Neural progenitor cell (in vitro differentiated cells): Measurements from ENCODE around the gene MAPK4. TPM values are rescaled to one million over a fixed set of nuclear protein-coding genes. Genes with fewer than 3 reads are reported as not detected.

Experiments
- DNase-seq: peaks from one replicate; pipeline ENCODE4 v3.0.0-alpha.2; 2016; ENCODE audit warnings: low spot score
- H2AFZ ChIP-seq: fragments of 200-600 bp; sonication (generic); replicated peaks from 2 replicates; pipeline ENCODE4 v1.6.1; 2016; ENCODE audit warnings: antibody characterized with exemption
- H3F3A ChIP-seq: fragments of 200-600 bp; sonication (generic); 2 replicates; pipeline ENCODE4 v1.6.1; 2016; ENCODE audit warnings: antibody characterized with exemption, low read depth
- H3K27ac ChIP-seq: fragments of 200-600 bp; sonication (generic); 2 replicates; pipeline ENCODE4 v1.5.1; 2016; ENCODE audit warnings: mild to moderate bottlenecking
- H3K27me3 ChIP-seq: fragments of 200-600 bp; sonication (generic); 2 replicates; pipeline ENCODE4 v1.6.1; 2016; ENCODE audit warnings: mild to moderate bottlenecking, moderate library complexity
- H3K36me3 ChIP-seq: fragments of 200-600 bp; sonication (generic); 2 replicates; pipeline ENCODE4 v1.5.1; 2016
- H3K4me1 ChIP-seq: fragments of 200-600 bp; sonication (generic); 2 replicates; pipeline ENCODE4 v1.6.1; 2016; ENCODE audit warnings: mixed run types
- H3K4me2 ChIP-seq: fragments of 200-600 bp; sonication (generic); 2 replicates; pipeline ENCODE4 v1.6.1; 2016
- H3K4me3 ChIP-seq: fragments of 200-600 bp; sonication (generic); 2 replicates; pipeline ENCODE4 v1.5.1; 2016
- H3K79me2 ChIP-seq: fragments of 200-600 bp; sonication (generic); 2 replicates; pipeline ENCODE4 v1.6.1; 2016; ENCODE audit warnings: low read depth
- H3K9ac ChIP-seq: fragments of 200-600 bp; sonication (generic); 2 replicates; pipeline ENCODE4 v1.6.1; 2016
- H3K9me3 ChIP-seq: fragments of 200-600 bp; sonication (generic); 2 replicates; pipeline ENCODE4 v1.5.1; 2016; ENCODE audit warnings: low read depth
- H4K20me1 ChIP-seq: fragments of 200-600 bp; sonication (generic); 2 replicates; pipeline ENCODE4 v1.6.1; 2016; ENCODE audit warnings: low read depth
- H3K27ac Mint-ChIP-seq: 3 replicates; pipeline ENCODE4 v1.8.0; 2021; ENCODE audit warnings: mixed read lengths
- H3K27me3 Mint-ChIP-seq: 2 replicates; pipeline ENCODE4 v1.8.0; 2022; ENCODE audit warnings: low read depth, mild to moderate bottlenecking, inconsistent platforms, moderate library complexity, mixed read lengths; ENCODE audit not compliant: insufficient read depth
- H3K36me3 Mint-ChIP-seq: 3 replicates; pipeline ENCODE4 v1.8.0; 2021; ENCODE audit warnings: mixed read lengths
- H3K4me1 Mint-ChIP-seq: 3 replicates; pipeline ENCODE4 v1.8.0; 2021; ENCODE audit warnings: mixed read lengths
- H3K4me3 Mint-ChIP-seq: 3 replicates; pipeline ENCODE4 v1.8.0; 2021; ENCODE audit warnings: mild to moderate bottlenecking, moderate library complexity, mixed read lengths
- H3K9me3 Mint-ChIP-seq: 3 replicates; pipeline ENCODE4 v1.8.0; 2020; ENCODE audit warnings: mixed read lengths
- CTCF ChIP-seq: fragments of 200-600 bp; sonication (generic); IDR thresholded peaks from 2 replicates; pipeline ENCODE4 v1.5.1; 2017; ENCODE audit warnings: antibody characterized with exemption, mild to moderate bottlenecking
- EZH2 ChIP-seq: fragments of 200-600 bp; sonication (generic); IDR thresholded peaks from 2 replicates; pipeline ENCODE4 v1.6.1; 2017; ENCODE audit warnings: antibody characterized with exemption, mild to moderate bottlenecking, moderate library complexity
- EZH2phosphoT487 ChIP-seq: fragments of 200-600 bp; sonication (generic); IDR thresholded peaks from 2 replicates; pipeline ENCODE4 v1.6.1; 2017; ENCODE audit warnings: antibody characterized with exemption
- total RNA-seq: library from RNA; depleted of rRNA; stranded (reverse); fragments of >200 nt; gene quantifications from 2 replicates; pipeline ENCODE4 v1.2.3, GENCODE V29; 2015; ENCODE audit warnings: low replicate concordance

MAPK4 gene
- total RNA-seq, 1 donor from 2014 or later = 7.0 TPM

- no peaks in the 10 kb centered on the region for H3K27me3 ChIP-seq
- TF ChIP-seq EZH2phosphoT487 (no peak), EZH2 (no peak), CTCF (no peak)
- H3K27ac Mint-ChIP-seq = no peak overlapping the region
These were observed 87.9 kb downstream of the MAPK4 start for GRCh38 chr18:50647792-50648191.

GRCh38 chr18:50649821-50650220 lies 89.9 kb downstream of the MAPK4 start:
- H3K36me3 ChIP-seq = no peaks in the 10 kb centered on the region
- H3F3A ChIP-seq = peaks cover 5% of the 10 kb centered on the region
- no peak overlapping the region for H3K9ac ChIP-seq
- no peak overlapping the region for H3K4me3 ChIP-seq
- no peaks in the 10 kb centered on the region for H4K20me1 ChIP-seq
- H3K27me3 ChIP-seq = no peaks in the 10 kb centered on the region
- H3K36me3 Mint-ChIP-seq = no peaks in the 10 kb centered on the region
- no peaks in the 10 kb centered on the region for H3K9me3 ChIP-seq
- H3K27ac Mint-ChIP-seq = no peak overlapping the region
- no peak for DNase-seq
- no peak for TF ChIP-seq EZH2phosphoT487
- no peak for TF ChIP-seq EZH2
- TF ChIP-seq CTCF = no peak
- H3K27me3 Mint-ChIP-seq = peaks cover 5% of the 10 kb centered on the region
- no peak overlapping the region for H2AFZ ChIP-seq
- H3K4me1 ChIP-seq = peaks cover 24% of the 10 kb centered on the region
- no peaks in the 10 kb centered on the region for H3K79me2 ChIP-seq
- H3K27ac ChIP-seq = no peak overlapping the region
- H3K9me3 Mint-ChIP-seq = no peaks in the 10 kb centered on the region
- no peak overlapping the region for H3K4me3 Mint-ChIP-seq
- no peak overlapping the region for H3K4me2 ChIP-seq
- H3K4me1 Mint-ChIP-seq = peaks cover 25% of the 10 kb centered on the region

More at GRCh38 chr18:50647792-50648191, 87.9 kb downstream of the MAPK4 start:
- no peak for DNase-seq
- Histone ChIP-seq H3K4me3 (no peak overlapping the region), H3K9ac (no peak overlapping the region), H3K4me2 (no peak overlapping the region), H3F3A (peaks cover 15% of the 10 kb centered on the region), H3K4me1 (peaks cover 27% of the 10 kb centered on the region), H2AFZ (no peak overlapping the region), H3K79me2 (no peaks in the 10 kb centered on the region), H4K20me1 (no peaks in the 10 kb centered on the region), H3K27ac (no peak overlapping the region), H3K36me3 (no peaks in the 10 kb centered on the region), H3K9me3 (no peaks in the 10 kb centered on the region)
- no peaks in the 10 kb centered on the region for H3K9me3 Mint-ChIP-seq
- H3K4me1 Mint-ChIP-seq = peaks cover 21% of the 10 kb centered on the region
- H3K36me3 Mint-ChIP-seq = no peaks in the 10 kb centered on the region
- no peak overlapping the region for H3K4me3 Mint-ChIP-seq
- peaks cover 5% of the 10 kb centered on the region for H3K27me3 Mint-ChIP-seq

- H3K36me3 ChIP-seq = no peaks in the 10 kb centered on the region
- Mint-ChIP-seq H3K9me3 (no peaks in the 10 kb centered on the region), H3K4me3 (no peak overlapping the region), H3K27me3 (peaks cover 5% of the 10 kb centered on the region), H3K27ac (peak overlapping the region; percentile 72), H3K36me3 (no peaks in the 10 kb centered on the region), H3K4me1 (peaks cover 29% of the 10 kb centered on the region)
- H3K27me3 ChIP-seq = no peaks in the 10 kb centered on the region
- no peaks in the 10 kb centered on the region for H3K79me2 ChIP-seq
- no peaks in the 10 kb centered on the region for H3K9me3 ChIP-seq
- no peak for DNase-seq
- H4K20me1 ChIP-seq = no peaks in the 10 kb centered on the region
- no peak overlapping the region for H2AFZ ChIP-seq
- H3K9ac ChIP-seq = no peak overlapping the region
- H3K4me1 ChIP-seq = peaks cover 27% of the 10 kb centered on the region
- peaks cover 5% of the 10 kb centered on the region for H3F3A ChIP-seq
- no peak for TF ChIP-seq EZH2phosphoT487
- TF ChIP-seq EZH2 = no peak
- no peak for TF ChIP-seq CTCF
- no peak overlapping the region for H3K4me2 ChIP-seq
- H3K27ac ChIP-seq = no peak overlapping the region
- no peak overlapping the region for H3K4me3 ChIP-seq
These were observed 91.4 kb downstream of the MAPK4 start for GRCh38 chr18:50651334-50651733.
